CD14-positive monocyte (primary cell): ENCODE data around the gene ARMH1. TPM values are rescaled to one million over a fixed set of nuclear protein-coding genes. Genes with fewer than 3 reads are reported as not detected.

Experiments used
- DNase-seq, 3 donors: peaks; one replicate each; pipeline ENCODE4 v3.0.0-alpha.2; 2011 to 2022
- H2AFZ ChIP-seq: 2 replicates; pipeline ENCODE4 v1.6.0; 2012; ENCODE audit warnings: mild to moderate bottlenecking, low read depth, low read length, inconsistent platforms; ENCODE audit not compliant: insufficient read depth, poor library complexity, severe bottlenecking
- H3K27ac ChIP-seq, 2 donors: 1 replicate in 1 of 2; 2 replicates in 1 of 2; pipeline ENCODE4 v1.5.1; 2012 to 2013; ENCODE audit warnings: low read length in 2 of 2, control low read depth in 1 of 2, inconsistent platforms in 1 of 2, low read depth in 1 of 2, mild to moderate bottlenecking in 1 of 2
- H3K27me3 ChIP-seq, 2 donors: one replicate each; pipeline versions ENCODE4 v1.6.0 to v1.6.1; 2011 to 2013; ENCODE audit warnings: low read length in 2 of 2; ENCODE audit not compliant: control insufficient read depth in 2 of 2, insufficient read depth in 2 of 2
- H3K36me3 ChIP-seq, 2 donors: replicated peaks in 1 of 2; 1 replicate in 1 of 2; 2 replicates in 1 of 2; pipeline versions ENCODE4 v1.5.1 to v1.6.1; 2012 to 2013; ENCODE audit warnings: low read length in 2 of 2, control low read depth in 1 of 2, inconsistent platforms in 1 of 2, mild to moderate bottlenecking in 1 of 2; ENCODE audit not compliant: insufficient read depth in 2 of 2, control insufficient read depth in 1 of 2
- H3K4me1 ChIP-seq, 2 donors: 1 replicate in 1 of 2; 2 replicates in 1 of 2; pipeline versions ENCODE4 v1.5.1 to v1.6.1; 2012 to 2013; ENCODE audit warnings: low read length in 2 of 2, control low read depth in 1 of 2, inconsistent platforms in 1 of 2, mild to moderate bottlenecking in 1 of 2, moderate library complexity in 1 of 2; ENCODE audit not compliant: insufficient read depth in 2 of 2, control insufficient read depth in 1 of 2
- H3K4me2 ChIP-seq: replicated peaks from 2 replicates; pipeline ENCODE3; 2012; ENCODE audit warnings: low read length, moderate library complexity, mild to moderate bottlenecking; ENCODE audit not compliant: poor library complexity, severe bottlenecking; ENCODE audit errors: extremely low read depth
- H3K4me3 ChIP-seq, 3 experiments: fragments of 200-600 bp in 1 of 3; sonication (generic) in 1 of 3; replicated peaks in 1 of 3; 1 replicate in 2 of 3; 2 replicates in 1 of 3; pipeline ENCODE4 v1.5.1; 2011 to 2013; ENCODE audit warnings: low read length in 3 of 3, mild to moderate bottlenecking in 3 of 3, control low read depth in 2 of 3, low read depth in 2 of 3, inconsistent platforms in 1 of 3, moderate library complexity in 1 of 3
- H3K79me2 ChIP-seq: 2 replicates; pipeline ENCODE4 v1.6.0; 2012; ENCODE audit warnings: mild to moderate bottlenecking, control low read depth, inconsistent platforms, low read length, moderate library complexity; ENCODE audit not compliant: insufficient read depth
- H3K9ac ChIP-seq: 2 replicates; pipeline ENCODE4 v1.6.0; 2017; ENCODE audit warnings: low read length, mild to moderate bottlenecking; ENCODE audit not compliant: insufficient read depth, poor library complexity, severe bottlenecking
- H3K9me3 ChIP-seq, 2 donors: replicated peaks in 1 of 2; 1 replicate in 1 of 2; 2 replicates in 1 of 2; pipeline versions ENCODE4 v1.5.1 to v1.6.1; 2012 to 2013; ENCODE audit warnings: low read length in 2 of 2, control low read depth in 1 of 2; ENCODE audit not compliant: control insufficient read depth in 1 of 2, insufficient read depth in 1 of 2
- H4K20me1 ChIP-seq: 2 replicates; pipeline ENCODE4 v1.6.0; 2012; ENCODE audit warnings: mild to moderate bottlenecking, low read length, control low read depth, moderate library complexity; ENCODE audit not compliant: insufficient read depth
- H3K27ac Mint-ChIP-seq, 7 donors: one replicate each; pipeline ENCODE4 v1.8.0; 2020; ENCODE audit warnings: mild to moderate bottlenecking in 7 of 7, mixed read lengths in 7 of 7, moderate library complexity in 6 of 7, inconsistent platforms in 2 of 7
- H3K27me3 Mint-ChIP-seq, 3 donors: one replicate each; pipeline ENCODE4 v1.8.0; 2021 to 2022; ENCODE audit warnings: low read depth in 3 of 3, mild to moderate bottlenecking in 3 of 3, mixed read lengths in 3 of 3, moderate library complexity in 3 of 3, inconsistent platforms in 1 of 3
- H3K36me3 Mint-ChIP-seq, 2 donors: one replicate each; pipeline ENCODE4 v1.8.0; 2020; ENCODE audit warnings: mixed read lengths in 2 of 2, inconsistent platforms in 1 of 2, mild to moderate bottlenecking in 1 of 2
- H3K4me1 Mint-ChIP-seq: one replicate; pipeline ENCODE4 v1.8.0; 2020; ENCODE audit warnings: mild to moderate bottlenecking, mixed read lengths
- H3K4me3 Mint-ChIP-seq, 2 donors: one replicate each; pipeline ENCODE4 v1.8.0; 2020; ENCODE audit warnings: mild to moderate bottlenecking in 2 of 2, mixed read lengths in 2 of 2, moderate library complexity in 1 of 2
- H3K9me3 Mint-ChIP-seq, 7 donors: one replicate each; pipeline ENCODE4 v1.8.0; 2020 to 2022; ENCODE audit warnings: mixed read lengths in 7 of 7, mild to moderate bottlenecking in 6 of 7, moderate library complexity in 6 of 7, inconsistent platforms in 2 of 7
- WGBS: methylation state at CpG from one replicate; pipeline ENCODE4 v1.1.5; 2013; ENCODE audit warnings: missing lambda C conversion rate; ENCODE audit not compliant: insufficient coverage; 5-methylcytosine and 5-hydroxymethylcytosine counted together
- intact Hi-C, 2 donors: fragments of 100-400 bp; cut with micrococcal nuclease; formaldehyde crosslinking; loops; one replicate each; pipeline versions ENCODE4 v1.15.0 to v1.15.1; 2023
- polyA plus RNA-seq, 3 donors: library from polyadenylated mRNA; depleted of rRNA in 1 of 3; unstranded in 2 of 3; stranded (reverse) in 1 of 3; fragments of 300-500 nt in 2 of 3; fragments of >200 nt in 1 of 3; fragmentation: Illumina TruSeq in 2 of 3; gene quantifications; 1 replicate in 2 of 3; 2 replicates in 1 of 3; pipeline ENCODE4 v1.2.3, GENCODE V29; 2012 to 2021
- TF ChIP-seq, protein P1 (sequence below): fragments of 200-600 bp; IDR thresholded peaks from one replicate; pipeline ENCODE4 v1.8.0; 2022; ENCODE audit warnings: antibody characterized with exemption, mild to moderate bottlenecking

ARMH1 gene
- polyA plus RNA-seq, 3 donors: 14.7 to 209 (median 15.8) TPM

DNA sequence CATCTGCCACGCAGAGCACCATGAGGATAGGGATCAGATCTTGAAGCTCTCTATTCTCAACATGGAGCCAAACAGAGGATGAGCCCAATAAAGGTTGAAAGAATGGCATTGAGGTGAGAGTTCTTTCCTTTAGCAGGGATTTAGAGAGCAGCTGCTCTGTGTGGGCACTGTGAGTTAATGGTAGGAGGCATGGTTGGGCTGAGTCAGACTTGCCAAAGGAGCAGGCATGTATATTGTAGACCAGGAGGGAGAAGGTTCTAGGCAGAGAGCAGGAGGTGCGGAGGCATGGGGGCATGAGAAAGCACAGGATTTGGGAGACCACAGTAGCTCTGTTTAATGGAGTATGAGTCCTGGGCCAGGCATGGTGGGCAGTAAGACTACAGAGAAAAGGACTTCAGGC lies 32.3 kb upstream of the ARMH1 start:
- intact Hi-C loops: no loop called here
- Histone ChIP-seq H2AFZ (no peak overlapping the region), H4K20me1 (peaks cover 97% of the 10 kb centered on the region), H3K9ac (no peak overlapping the region), H3K4me2 (no peak overlapping the region), H3K4me3 (no peak overlapping the region), H3K27ac (no peak overlapping the region), H3K4me1 (no peaks in the 10 kb centered on the region), H3K36me3 (peaks cover 96 to 100% of the 10 kb centered on the region in 2 donors), H3K79me2 (peaks cover 35% of the 10 kb centered on the region), H3K27me3 (no peaks in the 10 kb centered on the region), H3K9me3 (no peaks in the 10 kb centered on the region)
- Mint-ChIP-seq H3K9me3 (no peaks in the 10 kb centered on the region), H3K4me1 (peaks cover 1% of the 10 kb centered on the region), H3K36me3 (peaks cover 91 to 100% of the 10 kb centered on the region in 2 donors), H3K27me3 (no peaks in the 10 kb centered on the region), H3K4me3 (no peak overlapping the region), H3K27ac (no peak overlapping the region)
- WGBS: 80% methylated on average over 1 of the region's 2 CpGs
- DNase-seq: no peak
- TF ChIP-seq, protein P1, sequence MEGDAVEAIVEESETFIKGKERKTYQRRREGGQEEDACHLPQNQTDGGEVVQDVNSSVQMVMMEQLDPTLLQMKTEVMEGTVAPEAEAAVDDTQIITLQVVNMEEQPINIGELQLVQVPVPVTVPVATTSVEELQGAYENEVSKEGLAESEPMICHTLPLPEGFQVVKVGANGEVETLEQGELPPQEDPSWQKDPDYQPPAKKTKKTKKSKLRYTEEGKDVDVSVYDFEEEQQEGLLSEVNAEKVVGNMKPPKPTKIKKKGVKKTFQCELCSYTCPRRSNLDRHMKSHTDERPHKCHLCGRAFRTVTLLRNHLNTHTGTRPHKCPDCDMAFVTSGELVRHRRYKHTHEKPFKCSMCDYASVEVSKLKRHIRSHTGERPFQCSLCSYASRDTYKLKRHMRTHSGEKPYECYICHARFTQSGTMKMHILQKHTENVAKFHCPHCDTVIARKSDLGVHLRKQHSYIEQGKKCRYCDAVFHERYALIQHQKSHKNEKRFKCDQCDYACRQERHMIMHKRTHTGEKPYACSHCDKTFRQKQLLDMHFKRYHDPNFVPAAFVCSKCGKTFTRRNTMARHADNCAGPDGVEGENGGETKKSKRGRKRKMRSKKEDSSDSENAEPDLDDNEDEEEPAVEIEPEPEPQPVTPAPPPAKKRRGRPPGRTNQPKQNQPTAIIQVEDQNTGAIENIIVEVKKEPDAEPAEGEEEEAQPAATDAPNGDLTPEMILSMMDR: no peak

DNA sequence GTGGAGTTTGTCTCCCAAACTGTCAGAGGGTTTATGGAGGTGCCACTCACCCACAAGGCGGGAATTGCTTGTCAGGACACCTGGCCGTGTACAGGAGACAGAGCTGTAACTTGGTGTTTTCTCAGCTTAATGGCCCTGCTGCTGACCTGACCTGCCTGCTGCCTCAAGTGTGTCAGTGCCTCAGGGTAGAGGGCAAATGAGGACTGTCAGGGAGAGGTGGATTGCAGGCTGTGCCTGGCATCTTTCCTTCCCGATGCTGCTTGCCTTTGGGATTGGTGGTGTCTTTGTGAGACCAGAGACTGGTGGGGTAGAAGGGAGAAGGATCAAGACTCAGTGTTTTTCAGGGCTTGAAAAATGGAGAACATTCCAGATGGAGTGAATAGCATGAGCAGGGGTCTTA lies 31.6 kb upstream of the ARMH1 start:
- Mint-ChIP-seq H3K36me3 (peaks cover 92 to 100% of the 10 kb centered on the region in 2 donors), H3K27ac (peak overlapping the region in 2 of 7 donors; percentile 1 to 74), H3K9me3 (no peaks in the 10 kb centered on the region), H3K27me3 (no peaks in the 10 kb centered on the region), H3K4me1 (peaks cover 1% of the 10 kb centered on the region), H3K4me3 (no peak overlapping the region)
- Histone ChIP-seq H3K4me2 (no peak overlapping the region), H3K27ac (no peak overlapping the region), H2AFZ (no peak overlapping the region), H4K20me1 (peaks cover 97% of the 10 kb centered on the region), H3K9me3 (no peaks in the 10 kb centered on the region), H3K27me3 (no peaks in the 10 kb centered on the region), H3K79me2 (peaks cover 35% of the 10 kb centered on the region), H3K4me3 (no peak overlapping the region), H3K9ac (no peak overlapping the region), H3K36me3 (peaks cover 96 to 100% of the 10 kb centered on the region in 2 donors), H3K4me1 (no peaks in the 10 kb centered on the region)
- TF ChIP-seq, protein P1: no peak
- intact Hi-C loops: no loop called here
- WGBS: 97% methylated on average over 3 of the region's 3 CpGs
- no peak for DNase-seq
